Testis (tissue), 2 donors: ENCODE measurements around the gene MSMP.

ENCODE experiments used
- POLR2A ChIP-seq: fragments of 450-650 bp; IDR thresholded peaks from one replicate; pipeline ENCODE4 v1.6.1; 2017; ENCODE audit warnings: antibody characterized with exemption, mild to moderate bottlenecking, moderate library complexity
- TF ChIP-seq, protein P1 (sequence below), 3 experiments: fragments of 450-650 bp in 2 of 3; fragments of 200-600 bp in 1 of 3; sonication (generic) in 1 of 3; IDR thresholded peaks; one replicate each; pipeline ENCODE4 v1.5.1; 2016 to 2019; ENCODE audit warnings: antibody characterized with exemption in 3 of 3, mild to moderate bottlenecking in 2 of 3, moderate library complexity in 1 of 3

GRCh38 chr9:35738186-35738585 is 15.9 kb downstream of the MSMP start:
- TF ChIP-seq, protein P1, sequence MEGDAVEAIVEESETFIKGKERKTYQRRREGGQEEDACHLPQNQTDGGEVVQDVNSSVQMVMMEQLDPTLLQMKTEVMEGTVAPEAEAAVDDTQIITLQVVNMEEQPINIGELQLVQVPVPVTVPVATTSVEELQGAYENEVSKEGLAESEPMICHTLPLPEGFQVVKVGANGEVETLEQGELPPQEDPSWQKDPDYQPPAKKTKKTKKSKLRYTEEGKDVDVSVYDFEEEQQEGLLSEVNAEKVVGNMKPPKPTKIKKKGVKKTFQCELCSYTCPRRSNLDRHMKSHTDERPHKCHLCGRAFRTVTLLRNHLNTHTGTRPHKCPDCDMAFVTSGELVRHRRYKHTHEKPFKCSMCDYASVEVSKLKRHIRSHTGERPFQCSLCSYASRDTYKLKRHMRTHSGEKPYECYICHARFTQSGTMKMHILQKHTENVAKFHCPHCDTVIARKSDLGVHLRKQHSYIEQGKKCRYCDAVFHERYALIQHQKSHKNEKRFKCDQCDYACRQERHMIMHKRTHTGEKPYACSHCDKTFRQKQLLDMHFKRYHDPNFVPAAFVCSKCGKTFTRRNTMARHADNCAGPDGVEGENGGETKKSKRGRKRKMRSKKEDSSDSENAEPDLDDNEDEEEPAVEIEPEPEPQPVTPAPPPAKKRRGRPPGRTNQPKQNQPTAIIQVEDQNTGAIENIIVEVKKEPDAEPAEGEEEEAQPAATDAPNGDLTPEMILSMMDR (IDR thresholded peaks at IDR 0.05): no peak
- no peak for TF ChIP-seq POLR2A
